AG08395 (cell line): Measurements from ENCODE around the gene THAP5.

ENCODE experiments used
- DNase-seq: peaks from one replicate; pipeline ENCODE4 v3.0.0; 2012; ENCODE audit warnings: mixed read lengths, low spot score

The THAP5 gene

DNA sequence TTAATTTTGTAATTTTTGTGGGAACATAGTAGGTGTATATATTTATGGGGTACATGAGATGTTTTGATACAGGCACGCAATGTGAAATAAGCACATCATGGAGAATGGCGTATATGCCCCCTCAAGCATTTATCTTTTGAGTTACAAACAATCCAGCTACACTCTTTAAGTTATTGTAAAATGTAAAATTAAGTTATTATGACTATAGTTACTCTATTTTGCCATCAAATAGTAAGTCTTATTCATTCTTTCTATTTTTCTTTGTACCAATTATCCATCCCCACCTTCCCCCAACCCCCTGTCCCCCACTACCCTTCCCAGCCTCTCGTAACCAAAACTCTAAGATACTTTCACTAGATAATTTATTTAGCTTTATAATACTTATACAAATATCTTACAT is 35.8 kb downstream of the THAP5 start:
- DNase-seq: no peak

DNA sequence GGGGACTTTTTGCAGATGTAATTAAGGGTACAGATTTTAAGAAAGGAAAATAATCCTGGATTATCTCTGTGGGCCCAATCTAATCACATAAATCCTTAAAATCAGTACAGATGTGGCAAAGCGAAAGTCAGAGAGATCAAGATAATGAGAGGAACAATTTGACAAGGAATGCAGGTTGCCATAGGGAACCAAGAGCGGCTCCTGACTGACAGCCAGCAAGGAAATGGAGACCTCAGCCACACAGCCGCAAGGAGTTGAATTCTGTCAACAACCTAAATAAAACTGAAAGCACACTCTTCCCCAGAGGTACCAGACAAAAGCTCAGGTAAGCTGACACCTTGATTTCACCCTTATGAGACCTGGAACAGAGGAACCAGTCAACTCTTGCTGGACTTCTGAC is 40.2 kb downstream of the THAP5 start:
- DNase-seq: no peak

DNA sequence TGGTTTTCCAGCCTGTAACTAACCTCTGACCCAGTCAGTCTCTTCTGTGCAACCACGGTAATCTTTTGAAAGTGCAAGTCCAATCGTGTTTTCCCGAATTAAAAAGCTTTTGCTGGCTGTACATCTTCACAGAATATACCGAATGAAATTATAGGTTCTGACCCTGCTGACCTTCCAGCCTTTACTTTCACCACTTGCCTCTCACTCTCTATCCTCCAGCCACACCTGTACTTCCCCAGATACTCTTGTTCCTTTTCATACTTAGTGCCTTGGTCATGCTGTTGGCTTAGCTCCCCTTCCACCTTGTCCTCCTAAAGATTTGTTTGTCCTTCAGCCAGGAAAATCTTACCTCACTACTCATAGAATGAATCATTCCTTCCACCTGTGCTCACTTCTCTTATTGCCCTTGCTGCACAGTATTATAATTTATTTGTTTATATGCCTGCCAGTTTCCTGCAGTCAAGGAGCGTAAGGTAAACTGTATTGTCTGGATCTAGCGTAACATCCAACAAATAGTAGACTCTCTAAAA is 41.3 kb downstream of the THAP5 start:
- no peak for DNase-seq

DNA sequence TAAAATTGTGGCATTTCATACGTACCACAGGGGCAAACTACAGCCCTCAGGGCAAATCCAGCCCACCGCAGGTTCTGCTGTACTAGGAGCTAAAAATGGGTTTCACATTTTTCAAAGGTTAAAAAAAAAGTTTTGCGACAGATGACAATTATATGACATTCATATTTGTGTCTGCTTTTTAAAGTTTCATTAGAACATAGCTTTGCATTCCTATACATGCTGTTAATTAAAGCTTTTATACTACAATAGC is 42.8 kb downstream of the THAP5 start:
- DNase-seq: no peak

DNA sequence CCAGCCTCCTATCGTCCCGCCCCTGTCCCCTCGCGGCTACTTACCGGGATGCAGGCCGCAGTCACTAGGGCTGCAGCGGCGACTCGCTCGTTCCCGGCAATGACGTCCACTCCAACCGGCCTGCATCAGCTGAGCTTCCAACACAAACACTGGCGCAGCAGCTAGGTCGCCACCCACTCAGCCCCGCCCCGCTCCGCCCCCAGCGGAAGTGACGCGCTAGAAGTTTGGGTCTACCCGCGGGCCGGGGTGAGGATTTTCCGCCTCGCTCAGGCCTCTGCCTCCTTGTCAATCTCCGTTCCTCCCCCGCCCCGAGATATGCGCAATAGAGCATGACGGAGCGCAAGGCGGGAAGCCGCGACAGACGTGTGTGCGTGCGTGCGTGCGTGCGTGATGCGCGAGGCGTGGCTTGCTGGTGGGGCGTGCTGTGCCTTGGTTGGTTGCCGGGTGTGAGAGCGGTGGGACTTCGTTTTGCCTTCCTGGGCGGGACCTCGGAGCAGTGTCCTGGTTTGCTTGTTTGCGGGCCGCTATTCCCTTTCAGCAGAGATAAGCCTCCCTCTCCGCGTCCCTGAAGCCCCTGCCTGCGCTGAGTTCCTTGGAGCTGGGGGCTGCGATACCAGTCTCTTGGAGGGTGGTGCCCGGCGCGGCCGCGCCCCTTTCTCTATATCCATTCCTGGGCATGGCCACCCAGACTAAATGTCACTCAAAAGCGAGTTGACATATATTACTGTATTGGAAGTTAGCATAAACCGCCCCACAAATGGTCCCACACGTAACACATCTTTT is 43.3 kb downstream of the THAP5 start, which contains the start of gene PNPLA8:
Gene PNPLA8, minus strand, starts transcription at position 151 of the 783 bp plus-strand sequence. CDS start 10,644 bp downstream, outside the sequence.
- DNase-seq: peak; percentile 99

DNA sequence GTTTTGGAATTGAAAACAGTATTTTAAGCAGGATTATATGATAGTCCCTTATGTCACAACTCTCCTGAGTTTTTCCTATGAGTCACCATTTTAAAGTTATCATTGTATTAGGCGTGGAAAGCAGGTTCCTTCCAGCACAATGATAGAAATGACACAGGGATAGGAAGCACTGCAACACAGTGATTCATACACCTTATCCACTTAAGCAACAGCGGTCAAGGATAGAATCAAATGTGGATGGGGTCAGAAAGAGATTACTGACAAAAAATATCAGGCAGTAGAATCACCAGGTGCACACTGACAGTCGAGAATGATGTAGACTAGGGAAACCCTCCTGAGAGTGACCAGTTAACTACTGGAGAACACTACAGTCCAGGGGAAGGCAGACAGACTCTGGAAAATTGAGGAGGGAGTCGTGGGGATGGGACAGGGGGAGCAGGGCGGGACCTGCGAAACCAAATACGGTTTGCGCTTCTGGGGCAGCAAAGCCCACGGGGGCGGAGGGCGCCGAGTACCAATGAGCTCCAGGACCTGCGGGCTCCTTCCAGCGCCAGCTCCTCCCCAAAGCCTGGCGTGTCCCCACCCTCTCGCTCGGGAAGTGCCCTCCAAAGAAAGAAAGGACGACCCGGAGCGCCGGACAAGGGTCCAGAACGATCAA is 44.0 kb downstream of the THAP5 start:
- DNase-seq: peak; percentile 78

DNA sequence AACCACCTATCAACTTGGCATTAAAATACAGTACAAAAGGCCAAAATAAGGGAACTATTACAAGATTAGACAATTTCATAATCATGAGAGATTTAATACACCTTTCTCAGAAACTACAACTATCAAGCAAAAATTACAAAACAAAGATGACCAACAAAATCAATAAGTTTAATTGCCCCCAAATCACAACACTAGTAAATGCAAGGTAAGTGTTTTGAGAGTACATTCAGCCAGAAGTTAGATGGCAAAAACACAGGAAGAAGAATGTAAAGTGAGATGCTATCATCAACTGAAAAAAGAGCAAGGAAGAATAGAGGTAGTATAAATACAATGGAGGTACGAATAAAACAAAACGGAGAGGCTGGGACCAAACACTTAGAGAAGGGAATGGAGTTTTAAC is 46.7 kb downstream of the THAP5 start:
- no peak for DNase-seq

DNA sequence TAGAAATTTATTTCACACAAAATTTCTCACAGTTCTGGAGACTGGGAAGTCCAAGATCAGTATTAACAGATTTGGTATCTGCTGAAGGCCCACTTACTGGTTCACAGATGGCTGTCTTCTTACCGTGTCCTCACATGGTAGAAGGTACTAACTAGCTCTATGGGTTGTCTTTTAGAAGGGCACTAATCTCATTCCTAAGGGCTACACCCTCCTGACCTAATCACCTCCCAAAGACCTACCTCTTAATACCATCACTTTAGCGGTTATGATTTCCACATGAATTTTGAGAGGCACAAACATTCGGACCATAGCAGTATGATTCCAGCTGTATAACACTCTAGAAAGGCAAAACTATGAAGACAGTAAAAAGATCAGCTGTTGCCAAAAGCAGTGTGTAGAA is 51.6 kb downstream of the THAP5 start:
- no peak for DNase-seq

DNA sequence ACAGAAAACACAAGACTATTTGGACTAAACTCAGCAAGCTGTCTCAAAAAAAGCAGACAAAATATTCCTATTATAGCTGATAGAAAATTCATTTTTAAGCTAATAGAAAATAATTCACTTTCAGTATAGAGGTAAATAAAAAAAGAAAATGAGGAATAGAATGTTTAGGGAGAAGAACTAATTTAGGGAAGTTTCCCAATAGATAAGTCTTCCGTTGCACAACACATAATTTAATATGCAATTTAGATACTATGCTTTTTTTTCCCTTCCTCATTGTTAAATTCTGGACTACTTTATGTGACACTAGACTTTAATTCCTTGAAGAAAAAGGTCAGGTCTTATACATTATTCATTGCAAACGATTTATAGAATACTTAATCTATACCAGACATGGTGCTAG is 53.9 kb downstream of the THAP5 start:
- no peak for DNase-seq

DNA sequence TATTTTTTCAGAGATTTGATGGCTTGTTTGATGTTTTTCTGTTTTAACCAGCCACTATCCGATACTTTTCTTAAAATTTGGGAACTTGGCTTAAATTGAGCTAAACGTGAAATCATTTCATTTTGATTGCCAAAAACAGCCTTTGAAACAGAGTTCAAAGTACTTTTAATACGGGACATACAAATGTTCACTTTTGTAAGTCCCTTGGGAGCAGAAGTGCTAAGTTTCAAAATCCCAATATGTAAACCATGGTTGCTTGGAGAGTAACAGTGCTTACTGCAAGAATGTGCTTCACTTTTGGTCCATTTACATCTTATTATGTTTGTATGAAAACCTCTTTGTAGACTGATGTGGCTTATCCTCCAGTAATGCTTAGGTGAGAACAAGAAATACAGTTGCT is 54.5 kb downstream of the THAP5 start:
- DNase-seq: no peak
